HEK293 (cell line): ENCODE data around the gene QRSL1.

Experiments used
- CTCF ChIA-PET: fragments of 350-600 bp; formaldehyde crosslinking; extraction: SDS; loops from one replicate; lab custom pipeline; 2021; ENCODE audit warnings: antibody characterized with exemption; lab: Yijun Ruan, JAX
- POLR2A ChIA-PET: fragments of 300-600 bp; formaldehyde crosslinking; extraction: SDS; loops from one replicate; lab custom pipeline; 2020; ENCODE audit warnings: antibody characterized with exemption, inconsistent platforms; lab: Yijun Ruan, JAX
- H3K27ac ChIP-seq: fragments of 200-500 bp; sonication (Bioruptor generic); 2 replicates; pipeline ENCODE4 v1.5.1; 2014; ENCODE audit warnings: low read depth, low read length, control low read depth, inconsistent platforms; ENCODE audit errors: extremely low read depth
- H3K36me3 ChIP-seq, 2 experiments: fragments of 200-500 bp in 1 of 2; sonication (Bioruptor generic) in 1 of 2; 1 replicate in 1 of 2; 2 replicates in 1 of 2; pipeline ENCODE4 v1.5.1; 2014 to 2017; ENCODE audit warnings: inconsistent platforms in 2 of 2, low read length in 2 of 2; ENCODE audit not compliant: control insufficient read depth in 2 of 2, insufficient read depth in 1 of 2
- H3K4me1 ChIP-seq: fragments of 200-500 bp; sonication (Bioruptor generic); 2 replicates; pipeline ENCODE4 v1.5.1; 2014; ENCODE audit warnings: mild to moderate bottlenecking, low read length, inconsistent platforms; ENCODE audit not compliant: control insufficient read depth, insufficient read depth
- H3K4me3 ChIP-seq: 2 replicates; pipeline ENCODE4 v1.5.1; 2011; ENCODE audit warnings: low read depth, mild to moderate bottlenecking, control low read depth, low read length, moderate library complexity
- H3K9me3 ChIP-seq: fragments of 200-500 bp; sonication (Bioruptor generic); 2 replicates; pipeline ENCODE4 v1.5.1; 2014; ENCODE audit warnings: low read depth, low read length, inconsistent platforms; ENCODE audit not compliant: control insufficient read depth, insufficient read depth
- ATF2 ChIP-seq: fragments of 450-650 bp; formaldehyde crosslinking; IDR thresholded peaks from 2 replicates; pipeline ENCODE4 v1.5.1; 2016; ENCODE audit warnings: missing biosample characterization, missing genetic modification characterization, low read depth
- GLIS1 ChIP-seq: fragments of 450-650 bp; formaldehyde crosslinking; IDR thresholded peaks from 2 replicates; pipeline ENCODE4 v1.5.1; 2016; ENCODE audit warnings: missing biosample characterization, missing genetic modification characterization
- KLF8 ChIP-seq: fragments of 450-650 bp; formaldehyde crosslinking; IDR thresholded peaks from 2 replicates; pipeline ENCODE4 v1.5.1; 2016; ENCODE audit warnings: missing biosample characterization, missing genetic modification characterization
- PATZ1 ChIP-seq: fragments of 450-650 bp; formaldehyde crosslinking; IDR thresholded peaks from 2 replicates; pipeline ENCODE4 v1.5.1; 2016; ENCODE audit warnings: missing biosample characterization, missing genetic modification characterization
- SETDB1 ChIP-seq: IDR thresholded peaks from one replicate; pipeline ENCODE4 v1.6.1; 2017; ENCODE audit warnings: mild to moderate bottlenecking, low read length, moderate library complexity, mixed read lengths; ENCODE audit not compliant: insufficient read length
- SP3 ChIP-seq: fragments of 450-650 bp; formaldehyde crosslinking; IDR thresholded peaks from 2 replicates; pipeline ENCODE4 v1.5.1; 2016; ENCODE audit warnings: missing biosample characterization, missing genetic modification characterization
- TRIM28 ChIP-seq: IDR thresholded peaks from 2 replicates; pipeline ENCODE4 v1.6.1; 2011; ENCODE audit warnings: low read length, control low read depth, borderline replicate concordance
- ZBTB49 ChIP-seq: fragments of 450-650 bp; formaldehyde crosslinking; IDR thresholded peaks from 2 replicates; pipeline ENCODE4 v1.5.1; 2016; ENCODE audit warnings: missing biosample characterization, missing genetic modification characterization, low read depth
- ZFHX2 ChIP-seq: fragments of 450-650 bp; formaldehyde crosslinking; conservative IDR thresholded peaks from 2 replicates; pipeline ENCODE4 v1.5.1; 2016; ENCODE audit warnings: missing biosample characterization, missing genetic modification characterization
- ZNF138 ChIP-seq: fragments of 450-650 bp; formaldehyde crosslinking; IDR thresholded peaks from 2 replicates; pipeline ENCODE4 v1.5.1; 2016; ENCODE audit warnings: missing biosample characterization, missing genetic modification characterization, borderline replicate concordance
- ZNF211 ChIP-seq: fragments of 450-650 bp; formaldehyde crosslinking; IDR thresholded peaks from 2 replicates; pipeline ENCODE4 v1.5.1; 2016; ENCODE audit warnings: low read depth, missing biosample characterization, missing genetic modification characterization
- ZNF280C ChIP-seq: fragments of 450-650 bp; formaldehyde crosslinking; IDR thresholded peaks from 2 replicates; pipeline ENCODE4 v1.5.1; 2016; ENCODE audit warnings: missing biosample characterization, missing genetic modification characterization
- ZNF280D ChIP-seq: fragments of 450-650 bp; formaldehyde crosslinking; IDR thresholded peaks from 2 replicates; pipeline ENCODE4 v1.5.1; 2016; ENCODE audit warnings: missing biosample characterization, missing genetic modification characterization
- ZNF292 ChIP-seq: fragments of 450-650 bp; formaldehyde crosslinking; IDR thresholded peaks from 2 replicates; pipeline ENCODE4 v1.5.1; 2016; ENCODE audit warnings: low read depth, missing biosample characterization, missing genetic modification characterization, borderline replicate concordance
- ZNF354C ChIP-seq: fragments of 450-650 bp; formaldehyde crosslinking; IDR thresholded peaks from 2 replicates; pipeline ENCODE4 v1.5.1; 2016; ENCODE audit warnings: missing biosample characterization, missing genetic modification characterization, low read depth, borderline replicate concordance
- ZSCAN23 ChIP-seq: fragments of 450-650 bp; formaldehyde crosslinking; IDR thresholded peaks from 2 replicates; pipeline ENCODE4 v1.5.1; 2016; ENCODE audit warnings: missing biosample characterization, missing genetic modification characterization

The QRSL1 gene

GRCh38 chr6:106648651-106649308, 19.4 kb downstream of the QRSL1 start (continued):
- TF ChIP-seq ZNF280C (tag by site-specific recombination) (no peak), ZSCAN23 (no peak), ZNF211 (tag by site-specific recombination) (no peak), ZNF138 (tag by site-specific recombination) (no peak), GLIS1 (tag by site-specific recombination) (no peak)
- TF ChIP-seq, all 188 proteins: peak for 0

GRCh38 chr6:106658469-106658868, 29.1 kb downstream of the QRSL1 start:
- Histone ChIP-seq H3K4me1 (no peaks in the 10 kb centered on the region), H3K36me3 (peaks cover 22 to 83% of the 10 kb centered on the region in 2 experiments; a peak in 2 of 3 replicates), H3K27ac (no peak overlapping the region), H3K4me3 (no peak overlapping the region), H3K9me3 (no peaks in the 10 kb centered on the region)
- ChIA-PET POLR2A (no interaction called here), CTCF (interaction anchor here (0.6 to 1.5 kb wide), 2 partner anchors 321 to 1323 kb away, joined by 3 read pairs; no protein-coding TSS in a partner anchor)
- TF ChIP-seq SETDB1 (peak; percentile 83), KLF8 (tag by site-specific recombination) (no peak)

GRCh38 chr6:106659859-106660258, 30.5 kb downstream of the QRSL1 start:
- POLR2A ChIA-PET = interaction anchor here (0.7 kb wide), 1 partner anchor 86 kb away, joined by 3 read pairs; no protein-coding TSS in a partner anchor
- Histone ChIP-seq H3K36me3 (peaks cover 19 to 82% of the 10 kb centered on the region in 2 experiments), H3K4me3 (no peak overlapping the region), H3K27ac (no peak overlapping the region), H3K4me1 (no peaks in the 10 kb centered on the region), H3K9me3 (no peaks in the 10 kb centered on the region)
- TF ChIP-seq ZNF354C (tag by site-specific recombination) = no peak
- CTCF ChIA-PET = interaction anchor here (0.5 to 0.6 kb wide), 3 partner anchors 9 to 223 kb away, joined by 3 to 5 read pairs (median 4); no protein-coding TSS in a partner anchor

- H3K36me3 ChIP-seq = peaks cover 11 to 78% of the 10 kb centered on the region in 2 experiments
- H3K9me3 ChIP-seq = no peaks in the 10 kb centered on the region
- ChIA-PET POLR2A (no interaction called here), CTCF (no interaction called here)
- H3K27ac ChIP-seq = no peak overlapping the region
- no peak overlapping the region for H3K4me3 ChIP-seq
- no peaks in the 10 kb centered on the region for H3K4me1 ChIP-seq
- TF ChIP-seq PATZ1 = no peak
- TF ChIP-seq ZFHX2 (tag by site-specific recombination) = no peak
- TF ChIP-seq ZBTB49 (tag by site-specific recombination) = no peak
- no peak for TF ChIP-seq ATF2 (tag by site-specific recombination)
- TF ChIP-seq ZNF280D = no peak
- no peak for TF ChIP-seq SP3 (tag by site-specific recombination)
- no peak for TF ChIP-seq ZNF292 (tag by site-specific recombination)
- TF ChIP-seq TRIM28 = no peak
Observed at GRCh38 chr6:106662458-106662857, 33.1 kb downstream of the QRSL1 start.
